ENCODE measurements around the gene CDH4.

CDH4 gene

GRCh38 chr20:61849822-61850221 lies 597.8 kb downstream of the CDH4 start:
- H3K9me3 ChIP-seq (ENCODE audit: control insufficient read depth, insufficient read depth, low read depth, low read length): no peaks in the 10 kb centered on the region
- no peak overlapping the region for H3K4me3 ChIP-seq (ENCODE audit: low read depth, low read length)
- no peaks in the 10 kb centered on the region for H3K36me3 ChIP-seq (ENCODE audit: control insufficient read depth in 2 of 2, insufficient read depth in 1 of 2, low read length in 2 of 2)
- no peaks in the 10 kb centered on the region for H3K4me1 ChIP-seq (ENCODE audit: control insufficient read depth, insufficient read depth, low read length)
- ChIA-PET POLR2A (no interaction called here), CTCF (no interaction called here)
- TF ChIP-seq, protein P1, sequence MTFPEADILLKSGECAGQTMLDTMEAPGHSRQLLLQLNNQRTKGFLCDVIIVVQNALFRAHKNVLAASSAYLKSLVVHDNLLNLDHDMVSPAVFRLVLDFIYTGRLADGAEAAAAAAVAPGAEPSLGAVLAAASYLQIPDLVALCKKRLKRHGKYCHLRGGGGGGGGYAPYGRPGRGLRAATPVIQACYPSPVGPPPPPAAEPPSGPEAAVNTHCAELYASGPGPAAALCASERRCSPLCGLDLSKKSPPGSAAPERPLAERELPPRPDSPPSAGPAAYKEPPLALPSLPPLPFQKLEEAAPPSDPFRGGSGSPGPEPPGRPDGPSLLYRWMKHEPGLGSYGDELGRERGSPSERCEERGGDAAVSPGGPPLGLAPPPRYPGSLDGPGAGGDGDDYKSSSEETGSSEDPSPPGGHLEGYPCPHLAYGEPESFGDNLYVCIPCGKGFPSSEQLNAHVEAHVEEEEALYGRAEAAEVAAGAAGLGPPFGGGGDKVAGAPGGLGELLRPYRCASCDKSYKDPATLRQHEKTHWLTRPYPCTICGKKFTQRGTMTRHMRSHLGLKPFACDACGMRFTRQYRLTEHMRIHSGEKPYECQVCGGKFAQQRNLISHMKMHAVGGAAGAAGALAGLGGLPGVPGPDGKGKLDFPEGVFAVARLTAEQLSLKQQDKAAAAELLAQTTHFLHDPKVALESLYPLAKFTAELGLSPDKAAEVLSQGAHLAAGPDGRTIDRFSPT (tag by site-specific recombination; IDR thresholded peaks at IDR 0.05): no peak
- TF ChIP-seq, protein P2, sequence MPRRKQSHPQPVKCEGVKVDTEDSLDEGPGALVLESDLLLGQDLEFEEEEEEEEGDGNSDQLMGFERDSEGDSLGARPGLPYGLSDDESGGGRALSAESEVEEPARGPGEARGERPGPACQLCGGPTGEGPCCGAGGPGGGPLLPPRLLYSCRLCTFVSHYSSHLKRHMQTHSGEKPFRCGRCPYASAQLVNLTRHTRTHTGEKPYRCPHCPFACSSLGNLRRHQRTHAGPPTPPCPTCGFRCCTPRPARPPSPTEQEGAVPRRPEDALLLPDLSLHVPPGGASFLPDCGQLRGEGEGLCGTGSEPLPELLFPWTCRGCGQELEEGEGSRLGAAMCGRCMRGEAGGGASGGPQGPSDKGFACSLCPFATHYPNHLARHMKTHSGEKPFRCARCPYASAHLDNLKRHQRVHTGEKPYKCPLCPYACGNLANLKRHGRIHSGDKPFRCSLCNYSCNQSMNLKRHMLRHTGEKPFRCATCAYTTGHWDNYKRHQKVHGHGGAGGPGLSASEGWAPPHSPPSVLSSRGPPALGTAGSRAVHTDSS (tag by site-specific recombination; IDR thresholded peaks at IDR 0.05): no peak
- TF ChIP-seq ZNF449 (tag by site-specific recombination; IDR thresholded peaks at IDR 0.05) (no peak), OSR2 (tag by site-specific recombination; IDR thresholded peaks at IDR 0.05) (no peak), ZNF350 (tag by site-specific recombination; IDR thresholded peaks at IDR 0.05) (no peak), SCRT1 (tag by site-specific recombination; IDR thresholded peaks at IDR 0.05; ENCODE audit: borderline replicate concordance) (no peak), ZNF658 (tag by site-specific recombination; IDR thresholded peaks at IDR 0.05) (no peak), KLF1 (tag by site-specific recombination; IDR thresholded peaks at IDR 0.05) (no peak)
- H3K27ac ChIP-seq (ENCODE audit: extremely low read depth, low read depth, low read length): no peak overlapping the region

DNA sequence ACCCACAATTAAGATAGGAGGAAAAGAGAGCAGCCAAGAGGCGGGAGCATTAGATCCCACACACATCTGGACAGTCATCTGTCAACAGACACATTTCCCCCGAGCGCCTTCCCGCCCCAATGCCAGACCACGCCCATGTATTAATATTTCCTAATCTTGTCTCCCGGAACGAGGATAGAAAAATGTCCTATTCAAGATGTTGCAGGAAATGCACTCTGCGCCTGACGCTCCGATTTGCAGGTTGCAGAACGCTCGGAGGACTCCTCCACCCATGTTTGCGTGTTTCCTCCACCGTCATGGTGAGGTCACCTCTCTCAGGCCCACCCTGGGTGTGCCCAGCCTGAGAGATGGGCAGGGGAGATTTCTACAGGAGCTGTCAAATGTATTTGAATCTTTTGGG lies 598.4 kb downstream of the CDH4 start:
- Histone ChIP-seq H3K4me3 (ENCODE audit: low read depth, low read length) (no peak overlapping the region), H3K36me3 (ENCODE audit: control insufficient read depth in 2 of 2, insufficient read depth in 1 of 2, low read length in 2 of 2) (no peaks in the 10 kb centered on the region), H3K4me1 (ENCODE audit: control insufficient read depth, insufficient read depth, low read length) (no peaks in the 10 kb centered on the region), H3K27ac (ENCODE audit: extremely low read depth, low read depth, low read length) (no peak overlapping the region), H3K9me3 (ENCODE audit: control insufficient read depth, insufficient read depth, low read depth, low read length) (no peaks in the 10 kb centered on the region)
- ChIA-PET CTCF (no interaction called here), POLR2A (no interaction called here)
- TF ChIP-seq, protein P3, sequence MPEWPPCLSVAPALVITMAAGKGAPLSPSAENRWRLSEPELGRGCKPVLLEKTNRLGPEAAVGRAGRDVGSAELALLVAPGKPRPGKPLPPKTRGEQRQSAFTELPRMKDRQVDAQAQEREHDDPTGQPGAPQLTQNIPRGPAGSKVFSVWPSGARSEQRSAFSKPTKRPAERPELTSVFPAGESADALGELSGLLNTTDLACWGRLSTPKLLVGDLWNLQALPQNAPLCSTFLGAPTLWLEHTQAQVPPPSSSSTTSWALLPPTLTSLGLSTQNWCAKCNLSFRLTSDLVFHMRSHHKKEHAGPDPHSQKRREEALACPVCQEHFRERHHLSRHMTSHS (tag by site-specific recombination; IDR thresholded peaks at IDR 0.05): no peak
- TF ChIP-seq ZNF585B (tag by site-specific recombination; IDR thresholded peaks at IDR 0.05): no peak
- TF ChIP-seq ZNF239 (tag by site-specific recombination; IDR thresholded peaks at IDR 0.05): no peak
- no peak for TF ChIP-seq TRIM28 (IDR thresholded peaks at IDR 0.05; ENCODE audit: borderline replicate concordance, low read length)
- TF ChIP-seq, protein P4, sequence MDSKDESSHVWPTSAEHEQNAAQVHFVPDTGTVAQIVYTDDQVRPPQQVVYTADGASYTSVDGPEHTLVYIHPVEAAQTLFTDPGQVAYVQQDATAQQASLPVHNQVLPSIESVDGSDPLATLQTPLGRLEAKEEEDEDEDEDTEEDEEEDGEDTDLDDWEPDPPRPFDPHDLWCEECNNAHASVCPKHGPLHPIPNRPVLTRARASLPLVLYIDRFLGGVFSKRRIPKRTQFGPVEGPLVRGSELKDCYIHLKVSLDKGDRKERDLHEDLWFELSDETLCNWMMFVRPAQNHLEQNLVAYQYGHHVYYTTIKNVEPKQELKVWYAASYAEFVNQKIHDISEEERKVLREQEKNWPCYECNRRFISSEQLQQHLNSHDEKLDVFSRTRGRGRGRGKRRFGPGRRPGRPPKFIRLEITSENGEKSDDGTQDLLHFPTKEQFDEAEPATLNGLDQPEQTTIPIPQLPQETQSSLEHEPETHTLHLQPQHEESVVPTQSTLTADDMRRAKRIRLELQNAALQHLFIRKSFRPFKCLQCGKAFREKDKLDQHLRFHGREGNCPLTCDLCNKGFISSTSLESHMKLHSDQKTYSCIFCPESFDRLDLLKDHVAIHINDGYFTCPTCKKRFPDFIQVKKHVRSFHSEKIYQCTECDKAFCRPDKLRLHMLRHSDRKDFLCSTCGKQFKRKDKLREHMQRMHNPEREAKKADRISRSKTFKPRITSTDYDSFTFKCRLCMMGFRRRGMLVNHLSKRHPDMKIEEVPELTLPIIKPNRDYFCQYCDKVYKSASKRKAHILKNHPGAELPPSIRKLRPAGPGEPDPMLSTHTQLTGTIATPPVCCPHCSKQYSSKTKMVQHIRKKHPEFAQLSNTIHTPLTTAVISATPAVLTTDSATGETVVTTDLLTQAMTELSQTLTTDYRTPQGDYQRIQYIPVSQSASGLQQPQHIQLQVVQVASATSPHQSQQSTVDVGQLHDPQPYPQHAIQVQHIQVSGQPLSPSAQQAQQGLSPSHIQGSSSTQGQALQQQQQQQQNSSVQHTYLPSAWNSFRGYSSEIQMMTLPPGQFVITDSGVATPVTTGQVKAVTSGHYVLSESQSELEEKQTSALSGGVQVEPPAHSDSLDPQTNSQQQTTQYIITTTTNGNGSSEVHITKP (tag by site-specific recombination; IDR thresholded peaks at IDR 0.05): no peak
- TF ChIP-seq ZNF548 (tag by site-specific recombination; IDR thresholded peaks at IDR 0.05): no peak
- TF ChIP-seq, protein P5, sequence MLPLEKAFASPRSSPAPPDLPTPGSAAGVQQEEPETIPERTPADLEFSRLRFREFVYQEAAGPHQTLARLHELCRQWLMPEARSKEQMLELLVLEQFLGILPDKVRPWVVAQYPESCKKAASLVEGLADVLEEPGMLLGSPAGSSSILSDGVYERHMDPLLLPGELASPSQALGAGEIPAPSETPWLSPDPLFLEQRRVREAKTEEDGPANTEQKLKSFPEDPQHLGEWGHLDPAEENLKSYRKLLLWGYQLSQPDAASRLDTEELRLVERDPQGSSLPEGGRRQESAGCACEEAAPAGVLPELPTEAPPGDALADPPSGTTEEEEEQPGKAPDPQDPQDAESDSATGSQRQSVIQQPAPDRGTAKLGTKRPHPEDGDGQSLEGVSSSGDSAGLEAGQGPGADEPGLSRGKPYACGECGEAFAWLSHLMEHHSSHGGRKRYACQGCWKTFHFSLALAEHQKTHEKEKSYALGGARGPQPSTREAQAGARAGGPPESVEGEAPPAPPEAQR (tag by site-specific recombination; IDR thresholded peaks at IDR 0.05): no peak
- peak; percentile 67 for TF ChIP-seq KLF1 (tag by site-specific recombination; IDR thresholded peaks at IDR 0.05)
